Measurements from ENCODE around the gene SRGAP3.

SRGAP3 gene

GRCh38 chr3:8986741-8987140 lies 262.7 kb downstream of the SRGAP3 start (continued):
- TF ChIP-seq ZNF629 (tag by site-specific recombination; IDR thresholded peaks at IDR 0.05), result no peak

- TF ChIP-seq SALL2 (tag by site-specific recombination; IDR thresholded peaks at IDR 0.05; ENCODE audit: borderline replicate concordance) (no peak), ZNF701 (tag by site-specific recombination; IDR thresholded peaks at IDR 0.05) (no peak), ZXDB (tag by site-specific recombination; IDR thresholded peaks at IDR 0.05) (no peak), ZNF350 (tag by site-specific recombination; IDR thresholded peaks at IDR 0.05) (no peak), PRDM6 (tag by site-specific recombination; IDR thresholded peaks at IDR 0.05) (no peak), HIC1 (tag by site-specific recombination; IDR thresholded peaks at IDR 0.05) (no peak), ZNF121 (tag by site-specific recombination; IDR thresholded peaks at IDR 0.05) (no peak), MYNN (tag by site-specific recombination; IDR thresholded peaks at IDR 0.05; ENCODE audit: borderline replicate concordance) (no peak), ZBTB17 (tag by site-specific recombination; IDR thresholded peaks at IDR 0.05) (no peak), ZNF639 (tag by site-specific recombination; IDR thresholded peaks at IDR 0.05) (no peak), ZIC2 (tag by site-specific recombination; IDR thresholded peaks at IDR 0.05) (no peak), IKZF3 (tag by site-specific recombination; IDR thresholded peaks at IDR 0.05) (no peak), ZSCAN30 (tag by site-specific recombination; IDR thresholded peaks at IDR 0.05) (no peak), ZSCAN23 (tag by site-specific recombination; IDR thresholded peaks at IDR 0.05) (no peak), GFI1B (tag by site-specific recombination; IDR thresholded peaks at IDR 0.05) (no peak), ZNF510 (tag by site-specific recombination; IDR thresholded peaks at IDR 0.05; ENCODE audit: insufficient replicate concordance) (no peak), ZNF704 (tag by site-specific recombination; IDR thresholded peaks at IDR 0.05) (no peak), ZNF585B (tag by site-specific recombination; IDR thresholded peaks at IDR 0.05) (no peak), ZBTB1 (tag by site-specific recombination; IDR thresholded peaks at IDR 0.05) (no peak)
- Histone ChIP-seq H3K27ac (ENCODE audit: extremely low read depth, low read depth, low read length) (no peak overlapping the region), H3K4me3 (ENCODE audit: low read depth, low read length) (no peak overlapping the region), H3K9me3 (ENCODE audit: control insufficient read depth, insufficient read depth, low read depth, low read length) (no peaks in the 10 kb centered on the region), H3K4me1 (ENCODE audit: control insufficient read depth, insufficient read depth, low read length) (no peaks in the 10 kb centered on the region), H3K36me3 (ENCODE audit: control insufficient read depth in 2 of 2, insufficient read depth in 1 of 2, low read length in 2 of 2) (no peaks in the 10 kb centered on the region)
- ChIA-PET CTCF (interaction anchor here (0.6 to 4.2 kb wide), 8 partner anchors 10 to 318 kb away, joined by 3 to 81 read pairs (median 12); no protein-coding TSS in a partner anchor), POLR2A (no interaction called here)
Measured at GRCh38 chr3:8985876-8986275, 263.6 kb downstream of the SRGAP3 start.
